H1 (cell line): ENCODE results near the gene ADCY2. TPM values are rescaled to one million over a fixed set of nuclear protein-coding genes. Genes with fewer than 3 reads are reported as not detected.

Source experiments
- CTCF ChIA-PET: fragments of 300-600 bp; sonication (Branson Sonifier 250); formaldehyde crosslinking; loops from one replicate; lab custom pipeline; 2021; ENCODE audit not compliant: partially characterized antibody; lab: Charles Lee
- POLR2A ChIA-PET: fragments of 300-600 bp; sonication (Branson Sonifier 250); formaldehyde crosslinking; loops from one replicate; lab custom pipeline; 2021; ENCODE audit warnings: inconsistent platforms; ENCODE audit not compliant: partially characterized antibody; lab: Charles Lee
- DNase-seq, 2 experiments: peaks; one replicate each; pipeline versions ENCODE4 v3.0.0 to v3.0.0-alpha.2; 2010 to 2022; ENCODE audit warnings: low spot score in 2 of 2, low read depth in 1 of 2, mixed read lengths in 1 of 2
- FAIRE-seq: peaks from 2 replicates; lab custom pipeline; 2011; peaks lifted over from hg19 to GRCh38; lab: Jason Lieb, UNC
- H2AFZ ChIP-seq: 2 replicates; pipeline ENCODE4 v1.8.1; 2012; ENCODE audit warnings: low read length, inconsistent platforms
- H2AK5ac ChIP-seq: 2 replicates; pipeline ENCODE4 v1.6.1; 2013; ENCODE audit warnings: low read depth, low read length
- H2BK120ac ChIP-seq: replicated peaks from 2 replicates; pipeline ENCODE3; 2013; ENCODE audit warnings: low read depth, low read length, inconsistent platforms
- H2BK12ac ChIP-seq: 2 replicates; pipeline ENCODE4 v1.6.1; 2013; ENCODE audit warnings: low read depth, low read length
- H2BK15ac ChIP-seq: 2 replicates; pipeline ENCODE4 v1.6.1; 2013; ENCODE audit warnings: low read length
- H2BK20ac ChIP-seq: 2 replicates; pipeline ENCODE4 v1.6.1; 2013; ENCODE audit warnings: low read length
- H2BK5ac ChIP-seq: 2 replicates; pipeline ENCODE4 v1.6.1; 2013; ENCODE audit warnings: low read depth, low read length
- H3K14ac ChIP-seq: 2 replicates; pipeline ENCODE4 v1.6.1; 2013; ENCODE audit warnings: inconsistent platforms; ENCODE audit not compliant: insufficient read length
- H3K18ac ChIP-seq: 2 replicates; pipeline ENCODE4 v1.6.1; 2013; ENCODE audit warnings: low read length; ENCODE audit errors: extremely low read depth
- H3K23ac ChIP-seq: 2 replicates; pipeline ENCODE4 v1.6.1; 2013; ENCODE audit warnings: inconsistent platforms; ENCODE audit not compliant: insufficient read length
- H3K23me2 ChIP-seq: 2 replicates; pipeline ENCODE4 v1.6.1; 2013; ENCODE audit warnings: low read depth, low read length
- H3K27ac ChIP-seq: 2 replicates; pipeline ENCODE4 v1.6.1; 2011; ENCODE audit warnings: low read depth, low read length, inconsistent platforms
- H3K27me3 ChIP-seq, 4 experiments: replicated peaks in 1 of 4; 1 replicate in 1 of 4; 2 replicates in 3 of 4; pipeline versions ENCODE4 v1.6.1 to v1.8.1; 2011 to 2013; ENCODE audit warnings: low read length in 3 of 4, mild to moderate bottlenecking in 3 of 4, inconsistent platforms in 2 of 4, mixed read lengths in 2 of 4, moderate library complexity in 1 of 4; ENCODE audit not compliant: control insufficient read depth in 3 of 4, insufficient read depth in 3 of 4; ENCODE audit errors: extremely low read depth in 1 of 4
- H3K36me3 ChIP-seq, 4 experiments: 2 replicates each; pipeline versions ENCODE4 v1.6.1 to v1.8.1; 2011 to 2013; ENCODE audit warnings: mild to moderate bottlenecking in 4 of 4, low read length in 3 of 4, moderate library complexity in 2 of 4, control low read depth in 1 of 4, inconsistent platforms in 1 of 4; ENCODE audit not compliant: insufficient read depth in 4 of 4, control insufficient read depth in 2 of 4
- H3K4ac ChIP-seq: replicated peaks from 2 replicates; pipeline ENCODE3; 2013; ENCODE audit warnings: low read length, low read depth, mixed read lengths, inconsistent platforms; ENCODE audit not compliant: insufficient read length
- H3K4me1 ChIP-seq, 4 experiments: replicated peaks in 1 of 4; 1 replicate in 1 of 4; 2 replicates in 3 of 4; pipeline versions ENCODE4 v1.6.1 to v1.8.1; 2011 to 2013; ENCODE audit warnings: low read length in 3 of 4, inconsistent platforms in 2 of 4, mixed read lengths in 1 of 4; ENCODE audit not compliant: insufficient read depth in 4 of 4, control insufficient read depth in 3 of 4
- H3K4me2 ChIP-seq, 2 experiments: 2 replicates each; pipeline versions ENCODE4 v1.6.1 to v1.8.1; 2011 to 2013; ENCODE audit warnings: low read depth in 2 of 2, low read length in 2 of 2, control low read depth in 1 of 2, inconsistent platforms in 1 of 2, mild to moderate bottlenecking in 1 of 2; ENCODE audit not compliant: insufficient read depth in 1 of 2
- H3K4me3 ChIP-seq, 4 experiments: fragments of 200-600, 300-600 bp in 1 of 4; sonication (generic), shearing (Covaris generic), sonication (Bioruptor Twin) in 1 of 4; 2 replicates each; pipeline versions ENCODE4 v1.5.1 to v1.8.1; 2011 to 2016; ENCODE audit warnings: low read length in 4 of 4, low read depth in 3 of 4, control low read depth in 2 of 4, inconsistent platforms in 2 of 4, mild to moderate bottlenecking in 2 of 4, mixed read lengths in 1 of 4, moderate library complexity in 1 of 4; ENCODE audit not compliant: insufficient read depth in 2 of 4; ENCODE audit errors: extremely low read depth in 1 of 4
- H3K56ac ChIP-seq: replicated peaks from 2 replicates; pipeline ENCODE3; 2013; ENCODE audit warnings: low read depth, mild to moderate bottlenecking, mixed read lengths, low read length, inconsistent platforms; ENCODE audit not compliant: insufficient read length
- H3K79me1 ChIP-seq: 2 replicates; pipeline ENCODE4 v1.6.1; 2013; ENCODE audit warnings: low read depth, low read length, control low read depth
- H3K79me2 ChIP-seq, 2 experiments: 2 replicates each; pipeline versions ENCODE4 v1.6.1 to v1.8.1; 2012 to 2013; ENCODE audit warnings: low read length in 2 of 2, mild to moderate bottlenecking in 2 of 2, inconsistent platforms in 1 of 2; ENCODE audit not compliant: insufficient read depth in 2 of 2, control insufficient read depth in 1 of 2
- H3K9ac ChIP-seq, 4 experiments: replicated peaks in 1 of 4; 1 replicate in 1 of 4; 2 replicates in 3 of 4; pipeline versions ENCODE4 v1.6.1 to v1.8.1; 2011 to 2013; ENCODE audit warnings: low read depth in 3 of 4, low read length in 3 of 4, control low read depth in 2 of 4, mild to moderate bottlenecking in 2 of 4, moderate library complexity in 2 of 4, inconsistent platforms in 1 of 4; ENCODE audit errors: extremely low read depth in 1 of 4
- H3K9me3 ChIP-seq, 2 experiments: 2 replicates each; pipeline versions ENCODE4 v1.6.1 to v1.8.1; 2012 to 2013; ENCODE audit warnings: mild to moderate bottlenecking in 2 of 2, moderate library complexity in 2 of 2, control low read depth in 1 of 2, inconsistent platforms in 1 of 2, low read depth in 1 of 2, low read length in 1 of 2, mixed read lengths in 1 of 2; ENCODE audit not compliant: insufficient read depth in 2 of 2
- H4K20me1 ChIP-seq, 2 experiments: replicated peaks in 1 of 2; 2 replicates each; pipeline versions ENCODE3 to v1.8.1; 2011 to 2013; ENCODE audit warnings: inconsistent platforms in 2 of 2, low read length in 2 of 2, mild to moderate bottlenecking in 1 of 2; ENCODE audit not compliant: insufficient read depth in 2 of 2, control insufficient read depth in 1 of 2
- H4K5ac ChIP-seq: 2 replicates; pipeline ENCODE4 v1.6.1; 2013; ENCODE audit warnings: low read length, low read depth, mixed read lengths, inconsistent platforms; ENCODE audit not compliant: insufficient read length
- H4K8ac ChIP-seq: 2 replicates; pipeline ENCODE4 v1.8.0; 2013; ENCODE audit warnings: mild to moderate bottlenecking, moderate library complexity, low read length, inconsistent platforms; ENCODE audit not compliant: insufficient read depth; ENCODE audit errors: extremely low read depth
- H4K91ac ChIP-seq: replicated peaks from 2 replicates; pipeline ENCODE3; 2013; ENCODE audit warnings: low read length, mixed read lengths, inconsistent platforms; ENCODE audit not compliant: insufficient read length
- CHD2 ChIP-seq: IDR thresholded peaks from 2 replicates; pipeline ENCODE4 v1.6.1; 2012; ENCODE audit warnings: low read length, improper control_type of control experiment
- FOSL1 ChIP-seq: IDR thresholded peaks from 2 replicates; pipeline ENCODE4 v1.6.1; 2011; ENCODE audit warnings: mild to moderate bottlenecking, low read depth, low read length, moderate library complexity; ENCODE audit not compliant: insufficient read depth
- RAD21 ChIP-seq, 2 experiments: IDR thresholded peaks in 1 of 2; conservative IDR thresholded peaks in 1 of 2; 2 replicates each; pipeline ENCODE4 v1.6.1; 2011; ENCODE audit warnings: low read depth in 2 of 2, low read length in 2 of 2, improper control_type of control experiment in 1 of 2, inconsistent platforms in 1 of 2, mild to moderate bottlenecking in 1 of 2, moderate library complexity in 1 of 2
- SP4 ChIP-seq: IDR thresholded peaks from 2 replicates; pipeline ENCODE4 v1.6.1; 2012; ENCODE audit warnings: low read length, inconsistent platforms
- SRF ChIP-seq: IDR thresholded peaks from 2 replicates; pipeline ENCODE4 v1.6.1; 2011; ENCODE audit warnings: mild to moderate bottlenecking, low read depth, low read length, moderate library complexity
- TAF7 ChIP-seq: optimal IDR thresholded peaks from 2 replicates; pipeline ENCODE3; 2011; ENCODE audit warnings: low read depth, mild to moderate bottlenecking, inconsistent platforms, low read length, moderate library complexity, borderline replicate concordance
- WGBS, 2 experiments: shearing (Covaris generic) in 1 of 2; methylation state at CpG; one replicate each; pipeline versions ENCODE4 v1.1.6 to v1.1.7; 2013 to 2015; ENCODE audit warnings: low lambda C conversion rate in 2 of 2, mixed read lengths in 2 of 2, inconsistent platforms in 1 of 2, low coverage in 1 of 2, missing lambda C conversion rate in 1 of 2; ENCODE audit not compliant: insufficient replicate concordance in 2 of 2, insufficient coverage in 1 of 2, insufficient read length in 1 of 2; ENCODE audit errors: extremely low coverage in 1 of 2, missing lambda C conversion rate in 1 of 2; 5-methylcytosine and 5-hydroxymethylcytosine counted together
- polyA plus RNA-seq, 7 experiments: library from polyadenylated mRNA; depleted of rRNA in 3 of 7; stranded (reverse) in 5 of 7; unstranded in 2 of 7; fragments of >200 nt in 5 of 7; fragments of 200-250 nt in 2 of 7; gene quantifications; 1 replicate in 5 of 7; 2 replicates in 1 of 7; 4 replicates in 1 of 7; pipeline versions ENCODE4 v1.2.1 to v1.2.3, GENCODE V29; 2011 to 2013; ENCODE audit warnings: missing spikeins in 2 of 7, mixed read lengths in 2 of 7
- total RNA-seq: library from RNA; stranded (reverse); fragmentation: NEBNext Ultra II Directional; extraction: Animal tissue kit (Norgen Biotek cat#: 25700); gene quantifications from 2 replicates; pipeline ENCODE4 v1.2.1, GENCODE V29; 2021
- TF ChIP-seq, protein P1 (sequence below): IDR thresholded peaks from 2 replicates; pipeline ENCODE4 v1.6.1; 2012; ENCODE audit warnings: inconsistent platforms

Gene ADCY2
- total and polyA plus RNA-seq, 2 of the 8 experiments (the other 6 are each of a cell fraction or from before 2014, with no cell fraction given) = 35.8 to 122 TPM

DNA sequence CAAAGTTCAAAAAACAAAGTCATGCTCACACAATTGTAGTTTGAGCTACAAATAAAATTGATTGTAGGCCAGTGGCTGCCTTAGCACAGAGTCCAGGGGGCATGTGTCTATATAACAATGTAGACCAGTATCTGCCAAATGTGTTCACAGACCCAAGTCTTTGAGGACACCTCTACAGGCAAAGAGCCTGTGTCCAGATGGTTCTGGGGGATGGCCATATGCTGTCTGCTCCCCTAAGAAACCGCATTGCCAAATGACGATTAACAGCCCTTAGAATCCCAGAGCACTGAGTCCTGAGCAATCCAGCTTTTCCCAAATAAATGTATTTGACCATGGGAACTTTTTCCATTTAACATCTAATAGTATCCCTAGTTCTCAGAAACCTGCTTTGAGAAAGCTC lies 169.6 kb downstream of the ADCY2 start:
- no peak overlapping the region for H3K4ac ChIP-seq
- peaks cover 0 to 46% of the 10 kb centered on the region in 2 experiments; a peak in 2 of 4 replicates for H3K79me2 ChIP-seq
- no peak for TF ChIP-seq CHD2
- TF ChIP-seq RAD21 (IDR thresholded peaks at IDR 0.05 in 1 of 2, conservative IDR thresholded peaks at IDR 0.05 in 1 of 2; ENCODE audit: low read depth in 2 of 2, low read length in 2 of 2) = no peak
- TF ChIP-seq FOSL1 = no peak
- TF ChIP-seq SRF = no peak
- TF ChIP-seq SP4 = no peak
- TF ChIP-seq TAF7 = no peak
- TF ChIP-seq, protein P1, sequence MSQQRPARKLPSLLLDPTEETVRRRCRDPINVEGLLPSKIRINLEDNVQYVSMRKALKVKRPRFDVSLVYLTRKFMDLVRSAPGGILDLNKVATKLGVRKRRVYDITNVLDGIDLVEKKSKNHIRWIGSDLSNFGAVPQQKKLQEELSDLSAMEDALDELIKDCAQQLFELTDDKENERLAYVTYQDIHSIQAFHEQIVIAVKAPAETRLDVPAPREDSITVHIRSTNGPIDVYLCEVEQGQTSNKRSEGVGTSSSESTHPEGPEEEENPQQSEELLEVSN = no peak

More for the DNA sequence above, 169.6 kb downstream of the ADCY2 start:
- Histone ChIP-seq H2BK12ac (no peak overlapping the region), H3K18ac (no peak overlapping the region), H2BK15ac (no peak overlapping the region), H3K9ac (no peak overlapping the region), H3K27ac (no peak overlapping the region), H3K4me3 (no peak overlapping the region), H2AK5ac (no peak overlapping the region), H3K56ac (no peak overlapping the region), H2BK120ac (no peak overlapping the region), H4K8ac (no peak overlapping the region), H4K91ac (no peak overlapping the region), H3K4me1 (peaks cover 0 to 5% (median 2%) of the 10 kb centered on the region in 4 experiments; a peak in 3 of 7 replicates), H3K36me3 (no peaks in the 10 kb centered on the region), H3K27me3 (no peaks in the 10 kb centered on the region), H2AFZ (no peak overlapping the region), H4K5ac (no peak overlapping the region), H3K14ac (no peak overlapping the region), H3K9me3 (no peaks in the 10 kb centered on the region), H3K79me1 (no peaks in the 10 kb centered on the region), H3K23me2 (no peaks in the 10 kb centered on the region), H2BK5ac (no peak overlapping the region), H4K20me1 (no peaks in the 10 kb centered on the region), H3K4me2 (no peak overlapping the region), H3K23ac (no peak overlapping the region), H2BK20ac (no peak overlapping the region)
- DNase-seq (no peak), FAIRE-seq (no peak)
- 88% methylated on average over 2 of the region's 2 CpGs; no CpG with 5 or more reads in 1 of the 2 experiments for WGBS, 2 experiments
- ChIA-PET POLR2A (no interaction called here), CTCF (interaction anchor here (1.4 kb wide), 2 partner anchors 28 to 124 kb away, joined by 3 read pairs; no protein-coding TSS in a partner anchor)
